WTC11 (cell line): ENCODE data around the gene CAMK2B. TPM values are rescaled to one million over a fixed set of nuclear protein-coding genes. Genes with fewer than 3 reads are reported as not detected.

ENCODE experiments used
- ATAC-seq: fragments of 200-7000 bp; cut with Tn5 transposase; 2 replicates; pipeline ENCODE4 v1.10.0; 2021; ENCODE audit warnings: mild to moderate bottlenecking, moderate library complexity
- CTCF ChIA-PET: fragments of 300-600 bp; sonication (Branson Sonifier 250); formaldehyde crosslinking; loops from one replicate; lab custom pipeline; 2021; ENCODE audit warnings: antibody characterized with exemption; lab: Charles Lee
- POLR2A ChIA-PET: fragments of 350-600 bp; sonication (Branson Sonifier 250); formaldehyde crosslinking; loops from one replicate; lab custom pipeline; 2021; ENCODE audit warnings: antibody characterized with exemption; lab: Charles Lee
- DNase-seq: peaks from one replicate; pipeline ENCODE4 v3.0.0; 2021; ENCODE audit warnings: low spot score
- H3K27ac Mint-ChIP-seq: 2 replicates; pipeline ENCODE4 v1.8.0; 2021; ENCODE audit warnings: mixed read lengths
- H3K27me3 Mint-ChIP-seq: 2 replicates; pipeline ENCODE4 v1.8.0; 2021; ENCODE audit warnings: low read depth, mild to moderate bottlenecking, moderate library complexity, mixed read lengths
- H3K36me3 Mint-ChIP-seq: 2 replicates; pipeline ENCODE4 v1.8.0; 2021; ENCODE audit warnings: mixed read lengths
- H3K4me1 Mint-ChIP-seq: 2 replicates; pipeline ENCODE4 v1.8.0; 2022; ENCODE audit warnings: mixed read lengths
- H3K4me3 Mint-ChIP-seq: 2 replicates; pipeline ENCODE4 v1.8.0; 2021; ENCODE audit warnings: mild to moderate bottlenecking, moderate library complexity, mixed read lengths
- H3K9me3 Mint-ChIP-seq: 2 replicates; pipeline ENCODE4 v1.8.0; 2021; ENCODE audit warnings: mixed read lengths
- CBFB ChIP-seq: sonication (generic); formaldehyde crosslinking; IDR thresholded peaks from 2 replicates; pipeline ENCODE4 v1.8.1; 2022; ENCODE audit warnings: mild to moderate bottlenecking, low read depth, missing genetic modification reagents
- EMX1 ChIP-seq: fragments of 250-450 bp; sonication (Bioruptor Pico); IDR thresholded peaks from 2 replicates; pipeline ENCODE4 v1.8.0; 2021; ENCODE audit warnings: mild to moderate bottlenecking
- ESRRA ChIP-seq: sonication (generic); formaldehyde crosslinking; IDR thresholded peaks from 2 replicates; pipeline ENCODE4 v1.8.1; 2022; ENCODE audit warnings: mild to moderate bottlenecking, missing genetic modification reagents, borderline replicate concordance
- IRF2 ChIP-seq: sonication (generic); formaldehyde crosslinking; IDR thresholded peaks from 2 replicates; pipeline ENCODE4 v1.8.0; 2022; ENCODE audit warnings: low read depth, missing genetic modification reagents, borderline replicate concordance
- KAT7 ChIP-seq: sonication (generic); formaldehyde crosslinking; IDR thresholded peaks from 2 replicates; pipeline ENCODE4 v1.8.1; 2023; ENCODE audit warnings: missing genetic modification reagents, mild to moderate bottlenecking, borderline replicate concordance
- MYBL2 ChIP-seq: sonication (generic); formaldehyde crosslinking; IDR thresholded peaks from 2 replicates; pipeline ENCODE4 v1.8.1; 2023; ENCODE audit warnings: mild to moderate bottlenecking, moderate library complexity, missing genetic modification reagents
- NFE2L1 ChIP-seq: sonication (generic); formaldehyde crosslinking; IDR thresholded peaks from 2 replicates; pipeline ENCODE4 v1.8.1; 2023; ENCODE audit warnings: missing genetic modification reagents
- NR3C1 ChIP-seq: sonication (generic); formaldehyde crosslinking; conservative IDR thresholded peaks from 2 replicates; pipeline ENCODE4 v1.8.1; 2023; ENCODE audit warnings: low read depth, mild to moderate bottlenecking, missing genetic modification reagents
- SOX15 ChIP-seq: fragments of 250-450 bp; sonication (Bioruptor Pico); IDR thresholded peaks from 2 replicates; pipeline ENCODE4 v1.9.0; 2021; ENCODE audit warnings: mild to moderate bottlenecking
- TCF7 ChIP-seq: sonication (generic); formaldehyde crosslinking; IDR thresholded peaks from 2 replicates; pipeline ENCODE4 v1.8.0; 2022; ENCODE audit warnings: mild to moderate bottlenecking, low read depth, missing genetic modification reagents, moderate library complexity
- TP53 ChIP-seq: sonication (generic); formaldehyde crosslinking; IDR thresholded peaks from 2 replicates; pipeline ENCODE4 v1.8.1; 2023; ENCODE audit warnings: mild to moderate bottlenecking, missing genetic modification reagents
- ZNF138 ChIP-seq: sonication (generic); formaldehyde crosslinking; conservative IDR thresholded peaks from 2 replicates; pipeline ENCODE4 v1.8.1; 2022; ENCODE audit warnings: mild to moderate bottlenecking, moderate library complexity, missing genetic modification reagents
- ZNF416 ChIP-seq: fragments of 250-450 bp; sonication (Bioruptor Pico); IDR thresholded peaks from 2 replicates; pipeline ENCODE4 v1.9.0; 2021; ENCODE audit warnings: mild to moderate bottlenecking, inconsistent platforms
- ZNF671 ChIP-seq: fragments of 250-450 bp; sonication (Bioruptor Pico); IDR thresholded peaks from 2 replicates; pipeline ENCODE4 v1.8.0; 2021; ENCODE audit warnings: mild to moderate bottlenecking
- total RNA-seq: library from RNA; stranded (reverse); gene quantifications from 3 replicates; pipeline ENCODE4 v1.2.3, GENCODE V29; 2021
- TF ChIP-seq, protein P1 (sequence below): sonication (generic); formaldehyde crosslinking; IDR thresholded peaks from 2 replicates; pipeline ENCODE4 v1.8.1; 2022; ENCODE audit warnings: low read depth, missing genetic modification reagents, borderline replicate concordance
- TF ChIP-seq, protein P2 (sequence below): sonication (generic); formaldehyde crosslinking; IDR thresholded peaks from 2 replicates; pipeline ENCODE4 v1.8.0; 2022; ENCODE audit warnings: mild to moderate bottlenecking, missing genetic modification reagents
- TF ChIP-seq, protein P3 (sequence below): fragments of 250-450 bp; sonication (Bioruptor Pico); IDR thresholded peaks from 2 replicates; pipeline ENCODE4 v1.9.0; 2021; ENCODE audit warnings: mild to moderate bottlenecking
- TF ChIP-seq, protein P4 (sequence below): sonication (generic); formaldehyde crosslinking; IDR thresholded peaks from 2 replicates; pipeline ENCODE4 v1.8.0; 2023; ENCODE audit warnings: missing genetic modification reagents
- TF ChIP-seq, protein P5 (sequence below): sonication (generic); formaldehyde crosslinking; IDR thresholded peaks from 2 replicates; pipeline ENCODE4 v1.8.1; 2022; ENCODE audit warnings: mild to moderate bottlenecking, missing genetic modification reagents, moderate library complexity, borderline replicate concordance
- TF ChIP-seq, protein P6 (sequence below): sonication (generic); formaldehyde crosslinking; IDR thresholded peaks from 2 replicates; pipeline ENCODE4 v1.8.1; 2022; ENCODE audit warnings: low read depth, mild to moderate bottlenecking, moderate library complexity, missing genetic modification reagents, borderline replicate concordance

Gene CAMK2B
- total RNA-seq, 1 experiment from 2014 or later: 0.44 TPM

DNA sequence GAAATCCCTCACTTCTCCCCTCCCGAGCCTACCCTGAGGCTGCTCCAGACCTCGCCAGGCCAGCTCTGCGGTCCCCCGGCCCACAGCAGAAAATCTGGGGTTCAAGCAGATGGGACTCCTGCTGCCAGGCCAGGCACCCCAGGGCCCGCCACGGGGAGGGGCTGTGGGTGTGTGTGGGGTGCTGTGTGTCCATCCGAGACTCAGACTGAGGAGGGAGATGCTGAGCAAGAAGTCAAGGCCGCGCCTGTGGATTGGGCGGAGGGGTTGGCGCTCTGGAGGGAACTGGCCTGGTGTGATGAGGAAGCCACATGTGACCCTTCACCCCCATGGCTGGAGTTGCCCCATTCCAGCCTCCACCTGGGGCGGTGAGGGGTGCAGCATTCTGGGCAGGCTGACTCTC, 73.5 kb downstream of the CAMK2B start:
- Mint-ChIP-seq H3K36me3 (no peaks in the 10 kb centered on the region), H3K9me3 (peaks cover 9% of the 10 kb centered on the region)
- TF ChIP-seq EMX1 (CRISPR knock-in tag) (no peak), ZNF671 (CRISPR knock-in tag) (no peak), KAT7 (CRISPR knock-in tag) (no peak), NFE2L1 (no peak), IRF2 (no peak), CBFB (CRISPR knock-in tag) (no peak), SOX15 (CRISPR knock-in tag) (no peak), MYBL2 (CRISPR knock-in tag) (no peak), TCF7 (CRISPR knock-in tag) (no peak), ZNF138 (no peak), NR3C1 (CRISPR knock-in tag) (no peak), ZNF416 (CRISPR knock-in tag) (no peak), ESRRA (CRISPR knock-in tag) (no peak), TP53 (CRISPR knock-in tag) (no peak)
- TF ChIP-seq, protein P1, sequence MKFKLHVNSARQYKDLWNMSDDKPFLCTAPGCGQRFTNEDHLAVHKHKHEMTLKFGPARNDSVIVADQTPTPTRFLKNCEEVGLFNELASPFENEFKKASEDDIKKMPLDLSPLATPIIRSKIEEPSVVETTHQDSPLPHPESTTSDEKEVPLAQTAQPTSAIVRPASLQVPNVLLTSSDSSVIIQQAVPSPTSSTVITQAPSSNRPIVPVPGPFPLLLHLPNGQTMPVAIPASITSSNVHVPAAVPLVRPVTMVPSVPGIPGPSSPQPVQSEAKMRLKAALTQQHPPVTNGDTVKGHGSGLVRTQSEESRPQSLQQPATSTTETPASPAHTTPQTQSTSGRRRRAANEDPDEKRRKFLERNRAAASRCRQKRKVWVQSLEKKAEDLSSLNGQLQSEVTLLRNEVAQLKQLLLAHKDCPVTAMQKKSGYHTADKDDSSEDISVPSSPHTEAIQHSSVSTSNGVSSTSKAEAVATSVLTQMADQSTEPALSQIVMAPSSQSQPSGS (CRISPR knock-in tag): no peak
- TF ChIP-seq, protein P2, sequence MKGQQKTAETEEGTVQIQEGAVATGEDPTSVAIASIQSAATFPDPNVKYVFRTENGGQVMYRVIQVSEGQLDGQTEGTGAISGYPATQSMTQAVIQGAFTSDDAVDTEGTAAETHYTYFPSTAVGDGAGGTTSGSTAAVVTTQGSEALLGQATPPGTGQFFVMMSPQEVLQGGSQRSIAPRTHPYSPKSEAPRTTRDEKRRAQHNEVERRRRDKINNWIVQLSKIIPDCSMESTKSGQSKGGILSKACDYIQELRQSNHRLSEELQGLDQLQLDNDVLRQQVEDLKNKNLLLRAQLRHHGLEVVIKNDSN (CRISPR knock-in tag): no peak
- TF ChIP-seq, protein P3, sequence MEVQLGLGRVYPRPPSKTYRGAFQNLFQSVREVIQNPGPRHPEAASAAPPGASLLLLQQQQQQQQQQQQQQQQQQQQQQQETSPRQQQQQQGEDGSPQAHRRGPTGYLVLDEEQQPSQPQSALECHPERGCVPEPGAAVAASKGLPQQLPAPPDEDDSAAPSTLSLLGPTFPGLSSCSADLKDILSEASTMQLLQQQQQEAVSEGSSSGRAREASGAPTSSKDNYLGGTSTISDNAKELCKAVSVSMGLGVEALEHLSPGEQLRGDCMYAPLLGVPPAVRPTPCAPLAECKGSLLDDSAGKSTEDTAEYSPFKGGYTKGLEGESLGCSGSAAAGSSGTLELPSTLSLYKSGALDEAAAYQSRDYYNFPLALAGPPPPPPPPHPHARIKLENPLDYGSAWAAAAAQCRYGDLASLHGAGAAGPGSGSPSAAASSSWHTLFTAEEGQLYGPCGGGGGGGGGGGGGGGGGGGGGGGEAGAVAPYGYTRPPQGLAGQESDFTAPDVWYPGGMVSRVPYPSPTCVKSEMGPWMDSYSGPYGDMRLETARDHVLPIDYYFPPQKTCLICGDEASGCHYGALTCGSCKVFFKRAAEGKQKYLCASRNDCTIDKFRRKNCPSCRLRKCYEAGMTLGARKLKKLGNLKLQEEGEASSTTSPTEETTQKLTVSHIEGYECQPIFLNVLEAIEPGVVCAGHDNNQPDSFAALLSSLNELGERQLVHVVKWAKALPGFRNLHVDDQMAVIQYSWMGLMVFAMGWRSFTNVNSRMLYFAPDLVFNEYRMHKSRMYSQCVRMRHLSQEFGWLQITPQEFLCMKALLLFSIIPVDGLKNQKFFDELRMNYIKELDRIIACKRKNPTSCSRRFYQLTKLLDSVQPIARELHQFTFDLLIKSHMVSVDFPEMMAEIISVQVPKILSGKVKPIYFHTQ (CRISPR knock-in tag): no peak
- TF ChIP-seq, protein P4, sequence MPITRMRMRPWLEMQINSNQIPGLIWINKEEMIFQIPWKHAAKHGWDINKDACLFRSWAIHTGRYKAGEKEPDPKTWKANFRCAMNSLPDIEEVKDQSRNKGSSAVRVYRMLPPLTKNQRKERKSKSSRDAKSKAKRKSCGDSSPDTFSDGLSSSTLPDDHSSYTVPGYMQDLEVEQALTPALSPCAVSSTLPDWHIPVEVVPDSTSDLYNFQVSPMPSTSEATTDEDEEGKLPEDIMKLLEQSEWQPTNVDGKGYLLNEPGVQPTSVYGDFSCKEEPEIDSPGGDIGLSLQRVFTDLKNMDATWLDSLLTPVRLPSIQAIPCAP (CRISPR knock-in tag): no peak
- TF ChIP-seq, protein P5, sequence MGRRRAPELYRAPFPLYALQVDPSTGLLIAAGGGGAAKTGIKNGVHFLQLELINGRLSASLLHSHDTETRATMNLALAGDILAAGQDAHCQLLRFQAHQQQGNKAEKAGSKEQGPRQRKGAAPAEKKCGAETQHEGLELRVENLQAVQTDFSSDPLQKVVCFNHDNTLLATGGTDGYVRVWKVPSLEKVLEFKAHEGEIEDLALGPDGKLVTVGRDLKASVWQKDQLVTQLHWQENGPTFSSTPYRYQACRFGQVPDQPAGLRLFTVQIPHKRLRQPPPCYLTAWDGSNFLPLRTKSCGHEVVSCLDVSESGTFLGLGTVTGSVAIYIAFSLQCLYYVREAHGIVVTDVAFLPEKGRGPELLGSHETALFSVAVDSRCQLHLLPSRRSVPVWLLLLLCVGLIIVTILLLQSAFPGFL: no peak
- TF ChIP-seq, protein P6, sequence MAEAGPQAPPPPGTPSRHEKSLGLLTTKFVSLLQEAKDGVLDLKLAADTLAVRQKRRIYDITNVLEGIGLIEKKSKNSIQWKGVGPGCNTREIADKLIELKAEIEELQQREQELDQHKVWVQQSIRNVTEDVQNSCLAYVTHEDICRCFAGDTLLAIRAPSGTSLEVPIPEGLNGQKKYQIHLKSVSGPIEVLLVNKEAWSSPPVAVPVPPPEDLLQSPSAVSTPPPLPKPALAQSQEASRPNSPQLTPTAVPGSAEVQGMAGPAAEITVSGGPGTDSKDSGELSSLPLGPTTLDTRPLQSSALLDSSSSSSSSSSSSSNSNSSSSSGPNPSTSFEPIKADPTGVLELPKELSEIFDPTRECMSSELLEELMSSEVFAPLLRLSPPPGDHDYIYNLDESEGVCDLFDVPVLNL (CRISPR knock-in tag): no peak
- TF ChIP-seq, all 79 proteins: peak for 0
- Mint-ChIP-seq H3K4me1 (no peaks in the 10 kb centered on the region), H3K27me3 (no peaks in the 10 kb centered on the region), H3K4me3 (no peak overlapping the region), H3K27ac (no peak overlapping the region)
- DNase-seq (no peak), ATAC-seq (no peak)
- CTCF ChIA-PET: interaction anchor here (1.3 kb wide), 1 partner anchor 11 kb away, joined by 5 read pairs; no protein-coding TSS in a partner anchor
- POLR2A ChIA-PET: no interaction called here
